ENCODE measurements around the gene KNSTRN.

GRCh38 chr15:40398413-40398873 is 15.9 kb downstream of the KNSTRN start:
- TF ChIP-seq, protein P1, sequence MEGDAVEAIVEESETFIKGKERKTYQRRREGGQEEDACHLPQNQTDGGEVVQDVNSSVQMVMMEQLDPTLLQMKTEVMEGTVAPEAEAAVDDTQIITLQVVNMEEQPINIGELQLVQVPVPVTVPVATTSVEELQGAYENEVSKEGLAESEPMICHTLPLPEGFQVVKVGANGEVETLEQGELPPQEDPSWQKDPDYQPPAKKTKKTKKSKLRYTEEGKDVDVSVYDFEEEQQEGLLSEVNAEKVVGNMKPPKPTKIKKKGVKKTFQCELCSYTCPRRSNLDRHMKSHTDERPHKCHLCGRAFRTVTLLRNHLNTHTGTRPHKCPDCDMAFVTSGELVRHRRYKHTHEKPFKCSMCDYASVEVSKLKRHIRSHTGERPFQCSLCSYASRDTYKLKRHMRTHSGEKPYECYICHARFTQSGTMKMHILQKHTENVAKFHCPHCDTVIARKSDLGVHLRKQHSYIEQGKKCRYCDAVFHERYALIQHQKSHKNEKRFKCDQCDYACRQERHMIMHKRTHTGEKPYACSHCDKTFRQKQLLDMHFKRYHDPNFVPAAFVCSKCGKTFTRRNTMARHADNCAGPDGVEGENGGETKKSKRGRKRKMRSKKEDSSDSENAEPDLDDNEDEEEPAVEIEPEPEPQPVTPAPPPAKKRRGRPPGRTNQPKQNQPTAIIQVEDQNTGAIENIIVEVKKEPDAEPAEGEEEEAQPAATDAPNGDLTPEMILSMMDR (optimal IDR thresholded peaks at IDR 0.05 in 1 of 3, IDR thresholded peaks at IDR 0.05 in 1 of 3, conservative IDR thresholded peaks at IDR 0.05 in 1 of 3; ENCODE audit: extremely low read depth in 1 of 3, insufficient read depth in 2 of 3, low read length in 3 of 3) = no peak
- no peak for TF ChIP-seq EZH2 (IDR thresholded peaks at IDR 0.05; ENCODE audit: low read length)

Measured in keratinocyte (primary cell).